ENCODE results near the gene PKN1. TPM values are rescaled to one million over a fixed set of nuclear protein-coding genes. Genes with fewer than 3 reads are reported as not detected.

PKN1 gene
- polyA plus RNA-seq, 1 donor (not counting 4 experiments of a cell fraction or from before 2014, with no cell fraction given), result 0.62 TPM

DNA sequence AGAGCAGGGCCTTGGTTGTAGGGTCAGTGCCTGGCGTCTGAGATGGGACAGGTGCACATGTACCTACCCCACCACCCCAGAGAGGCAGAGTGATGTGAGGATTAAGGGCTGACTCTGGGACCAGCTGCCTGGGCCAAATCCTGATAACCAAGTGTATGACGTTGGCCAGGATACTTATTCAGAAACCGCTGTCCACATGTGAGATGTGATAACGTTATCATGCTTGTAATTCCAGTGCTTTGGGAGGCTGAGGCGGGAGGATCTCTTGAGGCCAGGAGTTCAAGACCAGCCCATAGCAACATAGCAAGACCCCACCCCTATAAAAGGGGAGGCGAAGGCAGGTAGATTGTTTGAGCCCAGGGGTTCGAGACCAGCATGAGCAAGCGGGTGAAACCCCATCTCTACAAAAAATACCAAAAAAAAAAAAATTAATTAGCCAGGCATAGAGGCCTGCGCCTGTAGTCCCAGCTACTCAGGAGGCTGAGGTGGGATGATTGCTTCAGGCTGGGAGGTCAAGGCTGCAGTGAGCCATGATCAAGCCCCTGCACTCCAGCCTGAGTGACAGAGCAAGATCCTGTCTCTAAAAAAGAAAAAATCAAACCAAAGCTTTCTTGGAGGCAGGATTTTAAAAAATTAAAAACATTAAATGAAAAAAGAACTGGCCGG is 41.8 kb upstream of the PKN1 start:
- no peak for FAIRE-seq
- dilution Hi-C loops (cut with MboI; ENCODE audit: extremely low pct_ligation_motif_present, low sequenced_read_pairs), result no loop called here

DNA sequence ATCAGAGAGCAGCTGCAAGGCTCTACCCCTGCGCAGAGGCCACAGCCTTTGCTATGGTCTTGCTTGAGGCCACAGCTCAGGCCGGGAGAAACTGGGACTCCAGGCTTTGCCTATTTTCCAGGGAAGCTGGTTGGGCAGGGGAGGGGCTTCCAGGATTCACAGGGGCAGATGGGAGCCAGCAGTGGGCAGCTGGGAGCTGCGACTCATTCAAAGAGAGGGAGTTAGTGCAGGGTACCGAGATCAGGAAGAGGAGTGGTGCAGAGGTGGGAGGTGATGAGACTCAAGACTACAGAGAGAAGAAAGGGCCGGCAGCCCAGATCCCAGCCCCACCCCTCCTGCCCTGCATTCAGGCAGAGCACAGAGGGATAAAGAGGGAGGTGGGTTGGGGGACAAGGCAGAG is 39.8 kb upstream of the PKN1 start:
- no peaks in the 10 kb centered on the region for H3K27me3 ChIP-seq (ENCODE audit: control insufficient read depth, extremely low read depth, insufficient read depth, low read length)
- H3K4me2 ChIP-seq (ENCODE audit: control insufficient read depth, extremely low read depth, insufficient read depth, low read depth, low read length), result no peak overlapping the region
- no peak overlapping the region for H3K27ac ChIP-seq (ENCODE audit: control insufficient read depth, insufficient read depth, low read length)
- no peaks in the 10 kb centered on the region for H4K20me1 ChIP-seq (ENCODE audit: control insufficient read depth, extremely low read depth, insufficient read depth, low read length)
- H3K9me1 ChIP-seq (ENCODE audit: control insufficient read depth, extremely low read depth, insufficient read depth, low read length), result no peaks in the 10 kb centered on the region
- H3K4me1 ChIP-seq (ENCODE audit: control insufficient read depth, extremely low read depth, insufficient read depth, low read length), result no peaks in the 10 kb centered on the region
- H3K79me2 ChIP-seq (ENCODE audit: control insufficient read depth, insufficient read depth, low read length), result no peaks in the 10 kb centered on the region
- FAIRE-seq (no peak), DNase-seq (ENCODE audit: low read depth, low spot score) (no peak)
- H3K9ac ChIP-seq (ENCODE audit: control insufficient read depth, extremely low read depth, insufficient read depth, low read length), result no peak overlapping the region
- no peak overlapping the region for H2AFZ ChIP-seq (ENCODE audit: control insufficient read depth, low read length)
- peaks cover 4 to 7% of the 10 kb centered on the region in 2 experiments for H3K36me3 ChIP-seq (ENCODE audit: control insufficient read depth in 2 of 2, extremely low read depth in 1 of 2, insufficient read depth in 2 of 2, low read length in 2 of 2)
- H3K4me3 ChIP-seq (ENCODE audit: control insufficient read depth in 2 of 3, extremely low read depth in 1 of 3, insufficient read depth in 2 of 3, low read depth in 1 of 3, low read length in 3 of 3), result no peak overlapping the region
- TF ChIP-seq EZH2 (IDR thresholded peaks at IDR 0.05; ENCODE audit: low read length) (no peak), CTCF (optimal IDR thresholded peaks at IDR 0.05 in 1 of 3, IDR thresholded peaks at IDR 0.05 in 1 of 3, conservative IDR thresholded peaks at IDR 0.05 in 1 of 3; ENCODE audit: extremely low read depth in 1 of 3, insufficient read depth in 2 of 3, low read length in 3 of 3) (no peak)
- H3K9me3 ChIP-seq (ENCODE audit: control insufficient read depth, low read depth, low read length), result no peaks in the 10 kb centered on the region
- dilution Hi-C loops (cut with MboI; ENCODE audit: extremely low pct_ligation_motif_present, low sequenced_read_pairs), result no loop called here

More for the DNA sequence above, 41.8 kb upstream of the PKN1 start:
- Histone ChIP-seq H2AFZ (ENCODE audit: control insufficient read depth, low read length) (no peak overlapping the region), H3K79me2 (ENCODE audit: control insufficient read depth, insufficient read depth, low read length) (no peaks in the 10 kb centered on the region), H4K20me1 (ENCODE audit: control insufficient read depth, extremely low read depth, insufficient read depth, low read length) (no peaks in the 10 kb centered on the region), H3K27me3 (ENCODE audit: control insufficient read depth, extremely low read depth, insufficient read depth, low read length) (no peaks in the 10 kb centered on the region), H3K9me1 (ENCODE audit: control insufficient read depth, extremely low read depth, insufficient read depth, low read length) (no peaks in the 10 kb centered on the region), H3K4me3 (ENCODE audit: control insufficient read depth in 2 of 3, extremely low read depth in 1 of 3, insufficient read depth in 2 of 3, low read depth in 1 of 3, low read length in 3 of 3) (no peak overlapping the region), H3K27ac (ENCODE audit: control insufficient read depth, insufficient read depth, low read length) (no peak overlapping the region), H3K9me3 (ENCODE audit: control insufficient read depth, low read depth, low read length) (no peaks in the 10 kb centered on the region), H3K9ac (ENCODE audit: control insufficient read depth, extremely low read depth, insufficient read depth, low read length) (no peak overlapping the region), H3K4me1 (ENCODE audit: control insufficient read depth, extremely low read depth, insufficient read depth, low read length) (no peaks in the 10 kb centered on the region), H3K36me3 (ENCODE audit: control insufficient read depth in 2 of 2, extremely low read depth in 1 of 2, insufficient read depth in 2 of 2, low read length in 2 of 2) (peaks cover 4 to 7% of the 10 kb centered on the region in 2 experiments), H3K4me2 (ENCODE audit: control insufficient read depth, extremely low read depth, insufficient read depth, low read depth, low read length) (no peak overlapping the region)
- no peak for TF ChIP-seq CTCF (optimal IDR thresholded peaks at IDR 0.05 in 1 of 3, IDR thresholded peaks at IDR 0.05 in 1 of 3, conservative IDR thresholded peaks at IDR 0.05 in 1 of 3; ENCODE audit: extremely low read depth in 1 of 3, insufficient read depth in 2 of 3, low read length in 3 of 3)
- no peak for TF ChIP-seq EZH2 (IDR thresholded peaks at IDR 0.05; ENCODE audit: low read length)
- no peak for DNase-seq (ENCODE audit: low read depth, low spot score)
